Calu3 (cell line): ENCODE measurements around the gene BOLA2B. TPM values are rescaled to one million over a fixed set of nuclear protein-coding genes. Genes with fewer than 3 reads are reported as not detected.

ENCODE experiments used
- BruUV-seq: library from RNA; stranded (reverse); fragments of 400-500 nt; replicated peaks from 2 replicates; lab custom pipeline; 2021; lab: Mats Ljungman, UMichigan
- CTCF ChIA-PET: fragments of 300-600 bp; sonication (Branson Sonifier 250); formaldehyde crosslinking; loops from one replicate; lab custom pipeline; 2022; ENCODE audit warnings: antibody characterized with exemption; lab: Charles Lee
- DNase-seq: peaks from one replicate; pipeline ENCODE4 v3.0.0; 2022
- H3K27ac Mint-ChIP-seq: one replicate; pipeline ENCODE4 v1.8.0; 2022; ENCODE audit warnings: mixed read lengths; ENCODE audit not compliant: unreplicated experiment
- H3K27me3 Mint-ChIP-seq: one replicate; pipeline ENCODE4 v1.8.0; 2022; ENCODE audit warnings: mixed read lengths; ENCODE audit not compliant: unreplicated experiment
- H3K36me3 Mint-ChIP-seq: one replicate; pipeline ENCODE4 v1.8.0; 2022; ENCODE audit warnings: mild to moderate bottlenecking, moderate library complexity, mixed read lengths; ENCODE audit not compliant: insufficient read depth, unreplicated experiment
- H3K4me1 Mint-ChIP-seq: one replicate; pipeline ENCODE4 v1.8.0; 2022; ENCODE audit warnings: mild to moderate bottlenecking, low read depth, mixed read lengths; ENCODE audit not compliant: unreplicated experiment
- H3K4me3 Mint-ChIP-seq: one replicate; pipeline ENCODE4 v1.8.0; 2022; ENCODE audit warnings: mild to moderate bottlenecking, low read depth, moderate library complexity, mixed read lengths; ENCODE audit not compliant: unreplicated experiment
- H3K9me3 Mint-ChIP-seq: one replicate; pipeline ENCODE4 v1.8.0; 2022; ENCODE audit warnings: low read depth, mixed read lengths; ENCODE audit not compliant: unreplicated experiment
- intact Hi-C: fragments of 100-400 bp; cut with micrococcal nuclease; formaldehyde crosslinking; loops from one replicate; pipeline ENCODE4 v1.10.0; 2022; ENCODE audit not compliant: unreplicated experiment
- total RNA-seq: library from RNA; stranded (reverse); gene quantifications from 2 replicates; pipeline ENCODE4 v1.2.3, GENCODE V29; 2022
- TF ChIP-seq, protein P1 (sequence below): fragments of 200-600 bp; IDR thresholded peaks from one replicate; pipeline ENCODE4 v1.8.0; 2022; ENCODE audit warnings: antibody characterized with exemption; ENCODE audit not compliant: unreplicated experiment

The BOLA2B gene
- total RNA-seq, 1 experiment from 2014 or later = 166 TPM

DNA sequence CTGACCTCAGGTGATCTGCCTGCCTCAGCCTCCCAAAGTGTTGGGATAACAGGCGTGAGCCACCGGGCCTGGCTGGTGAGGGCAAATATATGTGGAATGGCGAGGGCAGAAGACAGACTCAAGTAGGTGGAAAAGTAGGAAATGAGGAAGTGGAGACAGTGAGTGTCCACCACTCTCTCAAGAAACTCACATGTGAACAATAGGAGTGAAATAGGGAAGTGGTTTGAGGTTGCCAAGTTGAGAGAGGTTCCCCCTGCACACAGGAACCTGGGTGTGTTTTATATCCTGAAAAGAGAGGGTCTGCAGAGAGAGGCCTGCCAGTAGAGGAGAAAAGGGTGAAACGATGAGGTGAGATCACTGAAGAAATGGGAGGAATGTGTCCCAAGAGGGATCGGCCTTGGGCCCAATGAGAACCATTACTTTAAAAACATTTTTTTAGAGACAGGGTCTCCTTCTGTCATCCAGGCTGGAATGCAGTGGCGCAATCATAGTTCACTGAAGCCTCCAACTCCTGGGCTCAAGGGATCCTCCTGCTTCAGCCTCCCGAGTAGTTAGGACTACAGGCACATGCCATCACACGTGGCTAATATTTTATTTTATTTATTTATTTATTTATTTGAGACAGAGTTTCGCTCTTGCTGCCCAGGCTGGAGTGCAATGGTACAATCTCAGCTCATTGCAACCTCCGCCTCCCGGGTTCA, 27.1 kb downstream of the BOLA2B start:
- TF ChIP-seq, protein P1, sequence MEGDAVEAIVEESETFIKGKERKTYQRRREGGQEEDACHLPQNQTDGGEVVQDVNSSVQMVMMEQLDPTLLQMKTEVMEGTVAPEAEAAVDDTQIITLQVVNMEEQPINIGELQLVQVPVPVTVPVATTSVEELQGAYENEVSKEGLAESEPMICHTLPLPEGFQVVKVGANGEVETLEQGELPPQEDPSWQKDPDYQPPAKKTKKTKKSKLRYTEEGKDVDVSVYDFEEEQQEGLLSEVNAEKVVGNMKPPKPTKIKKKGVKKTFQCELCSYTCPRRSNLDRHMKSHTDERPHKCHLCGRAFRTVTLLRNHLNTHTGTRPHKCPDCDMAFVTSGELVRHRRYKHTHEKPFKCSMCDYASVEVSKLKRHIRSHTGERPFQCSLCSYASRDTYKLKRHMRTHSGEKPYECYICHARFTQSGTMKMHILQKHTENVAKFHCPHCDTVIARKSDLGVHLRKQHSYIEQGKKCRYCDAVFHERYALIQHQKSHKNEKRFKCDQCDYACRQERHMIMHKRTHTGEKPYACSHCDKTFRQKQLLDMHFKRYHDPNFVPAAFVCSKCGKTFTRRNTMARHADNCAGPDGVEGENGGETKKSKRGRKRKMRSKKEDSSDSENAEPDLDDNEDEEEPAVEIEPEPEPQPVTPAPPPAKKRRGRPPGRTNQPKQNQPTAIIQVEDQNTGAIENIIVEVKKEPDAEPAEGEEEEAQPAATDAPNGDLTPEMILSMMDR = no peak
- Mint-ChIP-seq H3K27ac (no peak overlapping the region), H3K36me3 (no peaks in the 10 kb centered on the region), H3K9me3 (no peaks in the 10 kb centered on the region), H3K4me1 (no peaks in the 10 kb centered on the region), H3K27me3 (no peaks in the 10 kb centered on the region), H3K4me3 (no peak overlapping the region)
- intact Hi-C loops = no loop called here
- BruUV-seq = no TSS peak
- CTCF ChIA-PET = no interaction called here
- no peak for DNase-seq

DNA sequence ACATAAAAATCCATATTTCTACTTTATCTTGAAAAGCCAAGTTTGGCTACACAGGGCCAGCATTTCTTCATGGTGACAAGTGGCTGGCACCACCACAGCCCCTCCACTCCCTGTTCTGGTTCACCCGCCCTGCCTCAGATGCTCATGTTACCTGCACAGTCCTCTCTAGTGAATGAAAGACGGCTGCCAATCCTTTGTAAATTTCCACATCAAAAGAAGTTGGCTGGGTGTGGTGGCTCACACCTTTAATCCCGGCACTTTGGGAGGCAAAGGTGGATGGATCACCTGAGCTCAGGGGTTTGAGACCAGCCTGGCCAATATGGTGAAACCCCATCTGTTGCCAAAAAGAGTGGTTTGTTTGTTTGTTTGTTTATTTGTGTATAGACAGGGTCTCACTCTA, 29.9 kb downstream of the BOLA2B start:
- CTCF ChIA-PET = no interaction called here
- BruUV-seq = no TSS peak
- Mint-ChIP-seq H3K4me3 (no peak overlapping the region), H3K27ac (no peak overlapping the region), H3K9me3 (no peaks in the 10 kb centered on the region), H3K4me1 (no peaks in the 10 kb centered on the region), H3K27me3 (no peaks in the 10 kb centered on the region), H3K36me3 (peaks cover 3% of the 10 kb centered on the region)
- TF ChIP-seq, protein P1 = no peak
- no peak for DNase-seq
- intact Hi-C loops = no loop called here

DNA sequence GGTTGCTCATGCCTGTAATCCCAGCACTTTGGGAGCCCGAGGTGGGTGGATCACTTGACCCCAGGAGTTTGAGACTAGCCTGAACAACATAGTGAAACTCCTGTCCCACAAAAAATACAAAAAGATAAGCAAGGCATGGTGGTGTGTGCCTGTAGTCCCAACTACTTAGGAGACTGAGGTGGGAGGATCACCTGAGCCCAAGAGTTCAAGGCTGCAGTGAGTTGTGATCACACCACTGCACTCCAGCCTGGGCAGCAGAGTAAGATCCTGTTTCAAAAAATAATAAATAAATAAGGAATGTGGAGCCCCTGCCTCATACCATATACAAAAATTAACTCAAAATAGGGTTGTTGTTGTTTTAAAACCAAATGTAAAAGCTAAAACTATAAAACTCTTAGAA, 36.3 kb downstream of the BOLA2B start:
- Mint-ChIP-seq H3K9me3 (no peaks in the 10 kb centered on the region), H3K36me3 (peaks cover 5% of the 10 kb centered on the region), H3K4me1 (no peaks in the 10 kb centered on the region), H3K4me3 (no peak overlapping the region), H3K27me3 (no peaks in the 10 kb centered on the region), H3K27ac (no peak overlapping the region)
- intact Hi-C loops = no loop called here
- BruUV-seq = no TSS peak
- CTCF ChIA-PET = interaction anchor here (1.0 kb wide), 1 partner anchor 762 kb away, joined by 3 read pairs; no protein-coding TSS in a partner anchor
- DNase-seq = no peak
- TF ChIP-seq, protein P1 = no peak

DNA sequence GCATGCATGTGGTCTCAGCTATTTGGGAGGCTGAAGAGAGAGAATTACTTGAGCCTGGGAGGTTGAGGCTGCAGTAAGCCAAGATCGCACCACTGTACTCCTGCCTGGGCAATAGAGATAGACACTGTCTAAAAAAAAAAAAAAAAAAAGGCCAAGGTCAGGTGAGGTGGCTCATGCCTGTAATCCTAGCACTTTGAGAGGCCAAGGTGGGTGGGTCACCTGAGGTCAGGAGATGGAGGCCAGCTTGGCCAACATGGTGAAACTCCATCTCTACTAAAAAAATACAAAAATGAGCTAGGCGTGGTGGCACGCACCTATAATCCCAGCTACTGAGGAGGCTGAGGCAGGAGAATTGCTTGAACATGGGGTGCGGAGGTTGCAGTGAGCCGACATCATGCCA, 38.3 kb downstream of the BOLA2B start:
- DNase-seq = no peak
- BruUV-seq = no TSS peak
- H3K9me3 Mint-ChIP-seq = no peaks in the 10 kb centered on the region
- no peak overlapping the region for H3K27ac Mint-ChIP-seq
- TF ChIP-seq, protein P1 = no peak
- intact Hi-C loops = no loop called here
- H3K4me3 Mint-ChIP-seq = no peak overlapping the region
- no peaks in the 10 kb centered on the region for H3K27me3 Mint-ChIP-seq
- peaks cover 5% of the 10 kb centered on the region for H3K36me3 Mint-ChIP-seq
- CTCF ChIA-PET = interaction anchor here (0.7 kb wide), 1 partner anchor 115 kb away, joined by 3 read pairs; no protein-coding TSS in a partner anchor
- H3K4me1 Mint-ChIP-seq = no peaks in the 10 kb centered on the region
